B cell (primary cell): ENCODE data around the gene ANKRD42.

Experiments
- CTCF ChIP-seq: fragments of 200-600 bp; IDR thresholded peaks from one replicate; pipeline ENCODE4 v1.8.0; 2022; ENCODE audit warnings: antibody characterized with exemption, mild to moderate bottlenecking
- EZH2 ChIP-seq: IDR thresholded peaks from 2 replicates; pipeline ENCODE4 v1.6.1; 2012; ENCODE audit warnings: borderline replicate concordance, low read depth, mild to moderate bottlenecking, moderate library complexity, low read length; ENCODE audit not compliant: insufficient read depth, poor library complexity, severe bottlenecking

- no peak for TF ChIP-seq CTCF
- TF ChIP-seq EZH2, result no peak
Observed at GRCh38 chr11:83205608-83206185, 12.2 kb downstream of the ANKRD42 start.
